H9 (cell line): ENCODE measurements around the gene MSI1. TPM values are rescaled to one million over a fixed set of nuclear protein-coding genes. Genes with fewer than 3 reads are reported as not detected.

Experiments
- DNase-seq: peaks from one replicate; pipeline ENCODE4 v3.0.0-alpha.2; 2017
- H2AFZ ChIP-seq: one replicate; pipeline ENCODE4 v1.6.1; 2013; ENCODE audit warnings: mild to moderate bottlenecking, low read length, control low read depth, moderate library complexity
- H2AK5ac ChIP-seq: 2 replicates; pipeline ENCODE4 v1.6.1; 2013; ENCODE audit warnings: low read length, control low read depth, mixed read lengths; ENCODE audit not compliant: insufficient read length
- H2BK120ac ChIP-seq: one replicate; pipeline ENCODE4 v1.6.1; 2013; ENCODE audit warnings: low read depth, mild to moderate bottlenecking, low read length, control low read depth, inconsistent platforms; ENCODE audit not compliant: poor library complexity, severe bottlenecking
- H2BK12ac ChIP-seq: 2 replicates; pipeline ENCODE4 v1.6.1; 2013; ENCODE audit warnings: low read length, control low read depth, mixed read lengths, low read depth; ENCODE audit not compliant: insufficient read length
- H2BK15ac ChIP-seq: 2 replicates; pipeline ENCODE4 v1.6.1; 2013; ENCODE audit warnings: low read depth, low read length, control low read depth
- H2BK20ac ChIP-seq: one replicate; pipeline ENCODE4 v1.6.1; 2013; ENCODE audit warnings: low read depth, mild to moderate bottlenecking, low read length, control low read depth, inconsistent platforms; ENCODE audit not compliant: poor library complexity, severe bottlenecking
- H2BK5ac ChIP-seq: 2 replicates; pipeline ENCODE4 v1.6.1; 2013; ENCODE audit warnings: low read length, control low read depth, mixed read lengths; ENCODE audit not compliant: insufficient read length
- H3K14ac ChIP-seq: 2 replicates; pipeline ENCODE4 v1.6.1; 2013; ENCODE audit warnings: low read length, control low read depth; ENCODE audit not compliant: insufficient read depth
- H3K18ac ChIP-seq: 2 replicates; pipeline ENCODE4 v1.6.1; 2013; ENCODE audit warnings: low read depth, mild to moderate bottlenecking, mixed read lengths, low read length, control low read depth; ENCODE audit not compliant: insufficient read length
- H3K23ac ChIP-seq: 2 replicates; pipeline ENCODE4 v1.6.1; 2013; ENCODE audit warnings: low read length, control low read depth, mixed read lengths, low read depth; ENCODE audit not compliant: insufficient read length
- H3K23me2 ChIP-seq: 2 replicates; pipeline ENCODE4 v1.6.1; 2013; ENCODE audit warnings: low read depth, mild to moderate bottlenecking, mixed read lengths, low read length, control low read depth; ENCODE audit not compliant: insufficient read length, poor library complexity, severe bottlenecking
- H3K27ac ChIP-seq: 2 replicates; pipeline ENCODE4 v1.5.1; 2013; ENCODE audit warnings: low read length, control low read depth, mixed read lengths, low read depth; ENCODE audit not compliant: insufficient read length
- H3K27me3 ChIP-seq: 2 replicates; pipeline ENCODE4 v1.6.1; 2013; ENCODE audit warnings: low read length, control low read depth, inconsistent platforms; ENCODE audit not compliant: insufficient read depth
- H3K4ac ChIP-seq: 2 replicates; pipeline ENCODE4 v1.6.1; 2013; ENCODE audit warnings: low read depth, mild to moderate bottlenecking, control low read depth, inconsistent platforms, low read length, moderate library complexity
- H3K4me1 ChIP-seq: 2 replicates; pipeline ENCODE4 v1.6.1; 2013; ENCODE audit warnings: low read length, control low read depth, inconsistent platforms; ENCODE audit not compliant: insufficient read depth
- H3K4me2 ChIP-seq: 2 replicates; pipeline ENCODE4 v1.6.1; 2013; ENCODE audit warnings: low read length, control low read depth, mixed read lengths; ENCODE audit not compliant: insufficient read length, insufficient read depth
- H3K56ac ChIP-seq: 2 replicates; pipeline ENCODE4 v1.6.1; 2013; ENCODE audit warnings: low read depth, mild to moderate bottlenecking, mixed read lengths, low read length, control low read depth; ENCODE audit not compliant: insufficient read length
- H3K79me1 ChIP-seq: 2 replicates; pipeline ENCODE4 v1.6.1; 2013; ENCODE audit warnings: low read depth, mild to moderate bottlenecking, moderate library complexity, low read length, control low read depth, inconsistent platforms; ENCODE audit not compliant: insufficient read depth, poor library complexity, severe bottlenecking
- H3K79me2 ChIP-seq: 2 replicates; pipeline ENCODE4 v1.6.1; 2013; ENCODE audit warnings: low read length, control low read depth, inconsistent platforms; ENCODE audit not compliant: insufficient read depth
- H3K9ac ChIP-seq: 2 replicates; pipeline ENCODE4 v1.6.1; 2013; ENCODE audit warnings: low read length, control low read depth, mixed read lengths; ENCODE audit not compliant: insufficient read length; ENCODE audit errors: extremely low read depth
- H3K9me3 ChIP-seq: one replicate; pipeline ENCODE4 v1.6.1; 2013; ENCODE audit warnings: low read depth, low read length, inconsistent platforms; ENCODE audit not compliant: control insufficient read depth
- H3T11ph ChIP-seq: one replicate; pipeline ENCODE4 v1.6.1; 2013; ENCODE audit warnings: mild to moderate bottlenecking, low read length, control low read depth, inconsistent platforms
- H4K20me1 ChIP-seq: one replicate; pipeline ENCODE4 v1.6.1; 2013; ENCODE audit not compliant: control insufficient read depth, insufficient read length, insufficient read depth
- H4K5ac ChIP-seq: 2 replicates; pipeline ENCODE4 v1.6.1; 2013; ENCODE audit warnings: low read depth, mild to moderate bottlenecking, mixed read lengths, low read length, control low read depth; ENCODE audit not compliant: insufficient read length
- H4K8ac ChIP-seq: replicated peaks from 2 replicates; pipeline ENCODE4 v1.6.1; 2013; ENCODE audit warnings: low read length, control low read depth, mixed read lengths, low read depth; ENCODE audit not compliant: insufficient read length
- H4K91ac ChIP-seq: 2 replicates; pipeline ENCODE4 v1.6.1; 2013; ENCODE audit warnings: low read depth, mild to moderate bottlenecking, moderate library complexity, mixed read lengths, low read length, control low read depth; ENCODE audit not compliant: insufficient read length
- H3K27ac Mint-ChIP-seq, 3 experiments: 2 replicates in 2 of 3; 3 replicates in 1 of 3; pipeline ENCODE4 v1.8.0; 2020 to 2021; ENCODE audit warnings: mixed read lengths in 3 of 3, mild to moderate bottlenecking in 1 of 3, moderate library complexity in 1 of 3
- H3K27me3 Mint-ChIP-seq: 2 replicates; pipeline ENCODE4 v1.8.0; 2021; ENCODE audit warnings: low read depth, mild to moderate bottlenecking, moderate library complexity, mixed read lengths
- H3K36me3 Mint-ChIP-seq, 3 experiments: 2 replicates in 2 of 3; 3 replicates in 1 of 3; pipeline ENCODE4 v1.8.0; 2020 to 2021; ENCODE audit warnings: low read depth in 3 of 3, mixed read lengths in 3 of 3; ENCODE audit not compliant: insufficient read depth in 1 of 3
- H3K4me1 Mint-ChIP-seq, 2 experiments: 2 replicates each; pipeline ENCODE4 v1.8.0; 2020; ENCODE audit warnings: mixed read lengths in 2 of 2
- H3K4me3 Mint-ChIP-seq, 2 experiments: 2 replicates in 1 of 2; 3 replicates in 1 of 2; pipeline ENCODE4 v1.8.0; 2020 to 2021; ENCODE audit warnings: mild to moderate bottlenecking in 2 of 2, mixed read lengths in 2 of 2, moderate library complexity in 1 of 2
- H3K9me3 Mint-ChIP-seq, 2 experiments: 2 replicates in 1 of 2; 3 replicates in 1 of 2; pipeline ENCODE4 v1.8.0; 2020; ENCODE audit warnings: mild to moderate bottlenecking in 2 of 2, mixed read lengths in 2 of 2, moderate library complexity in 1 of 2
- WGBS: extraction: QIAGEN DNeasy Blood & Tissue Kit; methylation state at CpG from one replicate; pipeline ENCODE4 v1.1.7; 2013; ENCODE audit warnings: missing lambda C conversion rate, low lambda C conversion rate, mixed read lengths; ENCODE audit not compliant: insufficient read length; ENCODE audit errors: extremely low coverage; 5-methylcytosine and 5-hydroxymethylcytosine counted together
- total RNA-seq: library from RNA; stranded (reverse); gene quantifications from 2 replicates; pipeline ENCODE4 v1.2.1, GENCODE V29; 2021
- TF ChIP-seq, protein P1 (sequence below): fragments of 200-600 bp; sonication (generic); conservative IDR thresholded peaks from 3 replicates; pipeline ENCODE4 v1.8.0; 2021; ENCODE audit warnings: antibody characterized with exemption, mild to moderate bottlenecking

Gene MSI1
- total RNA-seq, 1 experiment from 2014 or later, result 91.5 TPM

DNA sequence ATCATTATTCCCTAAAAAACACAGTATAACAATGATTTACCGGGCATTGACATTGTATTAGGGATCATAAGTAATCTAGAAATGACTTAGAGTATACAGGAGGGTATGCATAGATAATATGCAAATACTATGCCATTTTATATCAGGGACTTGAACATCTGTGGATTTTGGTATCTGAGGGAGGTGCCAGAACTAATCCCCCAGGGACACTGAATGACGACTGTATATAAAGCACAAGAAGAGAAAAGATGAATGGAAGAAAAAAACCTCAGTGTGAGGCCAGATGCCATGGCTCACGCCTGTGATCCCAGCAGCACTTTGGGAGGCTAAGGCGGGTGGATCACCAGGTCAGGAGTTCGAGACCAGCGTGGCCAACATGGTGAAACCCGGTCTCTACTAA lies 43.5 kb upstream of the MSI1 start:
- no peak overlapping the region for H4K5ac ChIP-seq
- no peak overlapping the region for H2BK5ac ChIP-seq
- H2BK15ac ChIP-seq, result no peak overlapping the region
- H2BK120ac ChIP-seq, result no peak overlapping the region
- no peaks in the 10 kb centered on the region; a peak in 1 of 5 replicates for H3K9me3 Mint-ChIP-seq
- H3K27me3 Mint-ChIP-seq, result peaks cover under 1% of the 10 kb centered on the region; the same call in 1 of the 2 replicates
- no peak overlapping the region for H2AK5ac ChIP-seq
- no peak overlapping the region for H2BK12ac ChIP-seq
- H3K36me3 Mint-ChIP-seq, result no peaks in the 10 kb centered on the region
- no peaks in the 10 kb centered on the region for H4K20me1 ChIP-seq
- H2AFZ ChIP-seq, result no peak overlapping the region
- H4K91ac ChIP-seq, result no peak overlapping the region
- no peak overlapping the region for H3T11ph ChIP-seq
- H3K27ac Mint-ChIP-seq, result peak overlapping the region in 1 of 3 experiments; percentile 69; a peak in 1 of 7 replicates
- no peak overlapping the region for H3K9ac ChIP-seq
- no peak overlapping the region for H3K4me2 ChIP-seq
- no peak overlapping the region for H3K4me3 Mint-ChIP-seq
- no peak overlapping the region for H3K27ac ChIP-seq
- WGBS, result no CpG with 5 or more reads among the region's 7 CpGs
- H3K9me3 ChIP-seq, result no peaks in the 10 kb centered on the region
- no peaks in the 10 kb centered on the region for H3K79me1 ChIP-seq
- TF ChIP-seq, protein P1, sequence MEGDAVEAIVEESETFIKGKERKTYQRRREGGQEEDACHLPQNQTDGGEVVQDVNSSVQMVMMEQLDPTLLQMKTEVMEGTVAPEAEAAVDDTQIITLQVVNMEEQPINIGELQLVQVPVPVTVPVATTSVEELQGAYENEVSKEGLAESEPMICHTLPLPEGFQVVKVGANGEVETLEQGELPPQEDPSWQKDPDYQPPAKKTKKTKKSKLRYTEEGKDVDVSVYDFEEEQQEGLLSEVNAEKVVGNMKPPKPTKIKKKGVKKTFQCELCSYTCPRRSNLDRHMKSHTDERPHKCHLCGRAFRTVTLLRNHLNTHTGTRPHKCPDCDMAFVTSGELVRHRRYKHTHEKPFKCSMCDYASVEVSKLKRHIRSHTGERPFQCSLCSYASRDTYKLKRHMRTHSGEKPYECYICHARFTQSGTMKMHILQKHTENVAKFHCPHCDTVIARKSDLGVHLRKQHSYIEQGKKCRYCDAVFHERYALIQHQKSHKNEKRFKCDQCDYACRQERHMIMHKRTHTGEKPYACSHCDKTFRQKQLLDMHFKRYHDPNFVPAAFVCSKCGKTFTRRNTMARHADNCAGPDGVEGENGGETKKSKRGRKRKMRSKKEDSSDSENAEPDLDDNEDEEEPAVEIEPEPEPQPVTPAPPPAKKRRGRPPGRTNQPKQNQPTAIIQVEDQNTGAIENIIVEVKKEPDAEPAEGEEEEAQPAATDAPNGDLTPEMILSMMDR, result no peak
- no peak overlapping the region for H4K8ac ChIP-seq
- H3K56ac ChIP-seq, result no peak overlapping the region
- no peak overlapping the region for H3K14ac ChIP-seq
- no peaks in the 10 kb centered on the region for H3K4me1 ChIP-seq
- H3K27me3 ChIP-seq, result no peaks in the 10 kb centered on the region
- no peak overlapping the region for H3K23ac ChIP-seq
- H3K4ac ChIP-seq, result no peak overlapping the region
- DNase-seq, result no peak
- peaks cover 24 to 26% of the 10 kb centered on the region in 2 experiments for H3K4me1 Mint-ChIP-seq
- H3K23me2 ChIP-seq, result no peaks in the 10 kb centered on the region
- no peak overlapping the region for H3K18ac ChIP-seq
- H3K79me2 ChIP-seq, result no peaks in the 10 kb centered on the region
- H2BK20ac ChIP-seq, result no peak overlapping the region
